A673 (cell line): ENCODE measurements around the gene TMEM158. TPM values are rescaled to one million over a fixed set of nuclear protein-coding genes. Genes with fewer than 3 reads are reported as not detected.

ENCODE experiments used
- BruUV-seq: library from RNA; stranded (reverse); fragments of 400-500 nt; replicated peaks from 2 replicates; lab custom pipeline; 2021; lab: Mats Ljungman, UMichigan
- CTCF ChIA-PET: fragments of 300-600 bp; sonication (Branson Sonifier 250); formaldehyde crosslinking; loops from one replicate; lab custom pipeline; 2022; ENCODE audit warnings: antibody characterized with exemption; lab: Charles Lee
- POLR2A ChIA-PET: fragments of 300-600 bp; sonication (Branson Sonifier 250); formaldehyde crosslinking; loops from one replicate; lab custom pipeline; 2022; ENCODE audit warnings: antibody characterized with exemption; ENCODE audit not compliant: low non-redundant PET; lab: Charles Lee
- DNase-seq: peaks from one replicate; pipeline ENCODE4 v3.0.0-alpha.2; 2015; ENCODE audit warnings: low spot score
- H3K27ac ChIP-seq: fragments of 200-600 bp; sonication (generic); 2 replicates; pipeline ENCODE4 v1.5.1; 2016; ENCODE audit warnings: mixed run types, low read depth, mild to moderate bottlenecking, mixed read lengths, antibody characterized with exemption, low read length; ENCODE audit not compliant: poor library complexity, severe bottlenecking
- H3K27me3 ChIP-seq: fragments of 200-600 bp; sonication (generic); replicated peaks from 2 replicates; pipeline ENCODE4 v1.6.1; 2017; ENCODE audit warnings: mixed run types, low read depth, mild to moderate bottlenecking, mixed read lengths, antibody characterized with exemption, low read length; ENCODE audit not compliant: insufficient read depth, poor library complexity
- H3K36me3 ChIP-seq: fragments of 200-600 bp; sonication (generic); 2 replicates; pipeline ENCODE4 v1.6.1; 2016; ENCODE audit warnings: mixed run types, mild to moderate bottlenecking, mixed read lengths, antibody characterized with exemption, low read length; ENCODE audit not compliant: insufficient read depth, poor library complexity, severe bottlenecking
- H3K4me1 ChIP-seq: fragments of 200-600 bp; sonication (generic); 2 replicates; pipeline ENCODE4 v1.6.1; 2017; ENCODE audit warnings: mixed run types, mild to moderate bottlenecking, mixed read lengths, antibody characterized with exemption, low read length; ENCODE audit not compliant: insufficient read depth, poor library complexity, severe bottlenecking
- H3K4me3 ChIP-seq: fragments of 200-600 bp; sonication (generic); 2 replicates; pipeline ENCODE4 v1.5.1; 2016; ENCODE audit warnings: low read depth, mixed run types, mild to moderate bottlenecking, mixed read lengths, low read length; ENCODE audit not compliant: poor library complexity, severe bottlenecking
- H3K9me3 ChIP-seq: fragments of 200-600 bp; sonication (generic); 2 replicates; pipeline ENCODE4 v1.6.1; 2016; ENCODE audit warnings: mixed run types, low read depth, mild to moderate bottlenecking, mixed read lengths, antibody characterized with exemption, low read length; ENCODE audit not compliant: poor library complexity, severe bottlenecking
- CTCF ChIP-seq: fragments of 300-800, 200-600 bp; sonication (generic); conservative IDR thresholded peaks from 2 replicates; pipeline ENCODE4 v1.5.1; 2017; ENCODE audit warnings: low read depth, mild to moderate bottlenecking, antibody characterized with exemption, low read length, moderate library complexity, mixed read lengths
- EZH2 ChIP-seq: fragments of 200-600 bp; sonication (generic); IDR thresholded peaks from 2 replicates; pipeline ENCODE4 v1.6.1; 2017; ENCODE audit warnings: borderline replicate concordance, low read depth, mild to moderate bottlenecking, mixed read lengths, antibody characterized with exemption, low read length; ENCODE audit not compliant: poor library complexity, severe bottlenecking
- intact Hi-C: fragments of 100-400 bp; cut with micrococcal nuclease; formaldehyde crosslinking; loops from one replicate; pipeline ENCODE4 v1.10.0; 2022; ENCODE audit not compliant: unreplicated experiment
- total RNA-seq: library from RNA; stranded (reverse); gene quantifications from 2 replicates; pipeline ENCODE4 v1.2.3, GENCODE V29; 2021

Gene TMEM158
- total RNA-seq, 1 experiment from 2014 or later = 6.1 TPM

GRCh38 chr3:45208586-45208985 lies 17.5 kb downstream of the TMEM158 start:
- Histone ChIP-seq H3K9me3 (no peaks in the 10 kb centered on the region), H3K36me3 (no peaks in the 10 kb centered on the region), H3K27me3 (no peaks in the 10 kb centered on the region), H3K4me1 (no peaks in the 10 kb centered on the region), H3K27ac (no peak overlapping the region), H3K4me3 (no peak overlapping the region)
- no TSS peak for BruUV-seq
- POLR2A ChIA-PET = no interaction called here
- CTCF ChIA-PET = no interaction called here
- intact Hi-C loops = no loop called here
- TF ChIP-seq EZH2 (no peak), CTCF (no peak)
- DNase-seq = no peak

DNA sequence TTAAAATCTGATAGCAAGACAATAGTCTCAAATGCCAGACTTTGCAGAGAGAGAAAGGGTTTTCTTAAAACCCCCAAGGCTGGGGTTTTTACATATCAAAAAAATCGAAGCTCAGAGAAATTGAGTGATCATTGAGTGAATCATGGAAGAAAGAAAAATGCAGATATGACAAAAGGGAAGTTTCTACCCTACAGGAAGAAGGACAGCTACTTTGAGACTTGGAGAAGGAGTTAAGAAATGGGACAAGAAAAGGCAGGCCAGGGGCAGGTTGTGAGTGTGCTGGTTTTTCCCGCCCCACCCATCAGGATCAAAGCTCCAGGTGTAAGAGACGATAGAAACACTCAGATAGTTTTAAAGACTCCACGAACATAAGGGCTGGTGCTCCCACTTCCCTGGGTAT lies 18.6 kb downstream of the TMEM158 start:
- H3K4me3 ChIP-seq = no peak overlapping the region
- no TSS peak for BruUV-seq
- no peaks in the 10 kb centered on the region for H3K27me3 ChIP-seq
- CTCF ChIA-PET = no interaction called here
- intact Hi-C loops = no loop called here
- H3K4me1 ChIP-seq = no peaks in the 10 kb centered on the region
- no peak overlapping the region for H3K27ac ChIP-seq
- H3K9me3 ChIP-seq = no peaks in the 10 kb centered on the region
- H3K36me3 ChIP-seq = no peaks in the 10 kb centered on the region
- TF ChIP-seq CTCF = no peak
- no peak for TF ChIP-seq EZH2
- POLR2A ChIA-PET = no interaction called here
- no peak for DNase-seq

GRCh38 chr3:45205126-45205525 lies 21.0 kb downstream of the TMEM158 start:
- no peaks in the 10 kb centered on the region for H3K9me3 ChIP-seq
- no peaks in the 10 kb centered on the region for H3K36me3 ChIP-seq
- no peak for TF ChIP-seq EZH2
- no peak for TF ChIP-seq CTCF
- no TSS peak for BruUV-seq
- no peak overlapping the region for H3K27ac ChIP-seq
- no peaks in the 10 kb centered on the region for H3K27me3 ChIP-seq
- CTCF ChIA-PET = no interaction called here
- DNase-seq = no peak
- no peaks in the 10 kb centered on the region for H3K4me1 ChIP-seq
- intact Hi-C loops = no loop called here
- POLR2A ChIA-PET = no interaction called here
- H3K4me3 ChIP-seq = no peak overlapping the region
